ENCODE results near the gene UROS.

DNA sequence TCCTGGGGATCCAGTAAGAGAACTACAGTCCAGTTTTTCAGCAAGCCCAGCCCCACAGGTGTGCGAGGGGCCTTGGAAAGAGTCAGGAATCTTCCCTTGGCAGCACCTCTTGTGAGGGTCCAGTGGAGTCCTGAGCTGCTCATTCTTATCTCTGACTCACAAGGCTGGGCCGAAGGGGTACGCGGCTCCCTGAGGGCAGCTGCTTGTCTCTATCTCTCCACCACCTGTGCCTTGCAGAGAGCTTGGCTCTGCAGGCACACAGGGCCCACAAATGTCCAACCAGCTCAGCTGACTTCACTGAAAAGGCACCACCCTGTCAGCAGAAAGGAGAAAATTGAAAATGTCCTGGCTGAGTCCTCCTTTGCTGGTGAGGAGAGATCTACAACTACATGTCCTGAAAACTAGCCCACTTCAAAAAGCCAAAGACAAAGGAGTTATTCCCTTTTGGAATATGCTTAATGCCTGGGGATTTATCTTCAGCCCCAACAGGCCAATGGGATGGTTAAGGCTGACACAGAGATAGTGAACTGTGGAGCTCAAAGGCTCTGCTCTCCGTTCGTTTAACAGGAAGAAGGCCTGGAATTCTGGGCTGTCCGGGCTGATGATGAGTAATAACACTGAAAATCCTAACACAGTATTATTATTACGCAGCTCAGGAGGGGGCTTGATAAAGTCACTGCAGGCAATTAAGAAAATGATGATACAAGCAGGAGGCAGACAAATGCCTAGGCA is 23.4 kb downstream of the UROS start:
- TF ChIP-seq NFIC (IDR thresholded peaks at IDR 0.05): no peak
- TF ChIP-seq, protein P1, sequence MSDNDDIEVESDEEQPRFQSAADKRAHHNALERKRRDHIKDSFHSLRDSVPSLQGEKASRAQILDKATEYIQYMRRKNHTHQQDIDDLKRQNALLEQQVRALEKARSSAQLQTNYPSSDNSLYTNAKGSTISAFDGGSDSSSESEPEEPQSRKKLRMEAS (IDR thresholded peaks at IDR 0.05): no peak
- no peak for TF ChIP-seq YY1 (IDR thresholded peaks at IDR 0.05; ENCODE audit: low read depth)
- no peak for TF ChIP-seq EP300 (IDR thresholded peaks at IDR 0.05; ENCODE audit: borderline replicate concordance)
- TF ChIP-seq, protein P2, sequence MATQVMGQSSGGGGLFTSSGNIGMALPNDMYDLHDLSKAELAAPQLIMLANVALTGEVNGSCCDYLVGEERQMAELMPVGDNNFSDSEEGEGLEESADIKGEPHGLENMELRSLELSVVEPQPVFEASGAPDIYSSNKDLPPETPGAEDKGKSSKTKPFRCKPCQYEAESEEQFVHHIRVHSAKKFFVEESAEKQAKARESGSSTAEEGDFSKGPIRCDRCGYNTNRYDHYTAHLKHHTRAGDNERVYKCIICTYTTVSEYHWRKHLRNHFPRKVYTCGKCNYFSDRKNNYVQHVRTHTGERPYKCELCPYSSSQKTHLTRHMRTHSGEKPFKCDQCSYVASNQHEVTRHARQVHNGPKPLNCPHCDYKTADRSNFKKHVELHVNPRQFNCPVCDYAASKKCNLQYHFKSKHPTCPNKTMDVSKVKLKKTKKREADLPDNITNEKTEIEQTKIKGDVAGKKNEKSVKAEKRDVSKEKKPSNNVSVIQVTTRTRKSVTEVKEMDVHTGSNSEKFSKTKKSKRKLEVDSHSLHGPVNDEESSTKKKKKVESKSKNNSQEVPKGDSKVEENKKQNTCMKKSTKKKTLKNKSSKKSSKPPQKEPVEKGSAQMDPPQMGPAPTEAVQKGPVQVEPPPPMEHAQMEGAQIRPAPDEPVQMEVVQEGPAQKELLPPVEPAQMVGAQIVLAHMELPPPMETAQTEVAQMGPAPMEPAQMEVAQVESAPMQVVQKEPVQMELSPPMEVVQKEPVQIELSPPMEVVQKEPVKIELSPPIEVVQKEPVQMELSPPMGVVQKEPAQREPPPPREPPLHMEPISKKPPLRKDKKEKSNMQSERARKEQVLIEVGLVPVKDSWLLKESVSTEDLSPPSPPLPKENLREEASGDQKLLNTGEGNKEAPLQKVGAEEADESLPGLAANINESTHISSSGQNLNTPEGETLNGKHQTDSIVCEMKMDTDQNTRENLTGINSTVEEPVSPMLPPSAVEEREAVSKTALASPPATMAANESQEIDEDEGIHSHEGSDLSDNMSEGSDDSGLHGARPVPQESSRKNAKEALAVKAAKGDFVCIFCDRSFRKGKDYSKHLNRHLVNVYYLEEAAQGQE (IDR thresholded peaks at IDR 0.05; ENCODE audit: low read depth): no peak
- TF ChIP-seq TAF1 (IDR thresholded peaks at IDR 0.05; ENCODE audit: low read depth): no peak
- no peak for TF ChIP-seq CREB1 (IDR thresholded peaks at IDR 0.05; ENCODE audit: low read depth)
- TF ChIP-seq CEBPB (IDR thresholded peaks at IDR 0.05): no peak
- no peak for TF ChIP-seq RAD21 (IDR thresholded peaks at IDR 0.05; ENCODE audit: low read depth)
- TF ChIP-seq TCF12 (IDR thresholded peaks at IDR 0.05; ENCODE audit: low read depth): no peak
- TF ChIP-seq FOXM1 (IDR thresholded peaks at IDR 0.05; ENCODE audit: borderline replicate concordance, low read depth): no peak
- TF ChIP-seq EGR1 (IDR thresholded peaks at IDR 0.05): no peak

Measured in Ishikawa (cell line).